Tibial nerve (tissue), 4 donors: ENCODE measurements around the gene ANXA2.
A peak's percentile ranks its signal among the peaks of the same experiment; 100 is the strongest.

Experiments used
- EP300 ChIP-seq, 2 donors: sonication (generic); formaldehyde crosslinking; IDR thresholded peaks; one replicate each; pipeline ENCODE4 v1.6.1; 2017; ENCODE audit warnings: antibody characterized with exemption in 2 of 2, mild to moderate bottlenecking in 1 of 2
- POLR2A ChIP-seq, 2 donors: fragments of 450-650 bp; IDR thresholded peaks; one replicate each; pipeline ENCODE4 v1.6.1; 2017; ENCODE audit warnings: antibody characterized with exemption in 2 of 2, mild to moderate bottlenecking in 2 of 2, moderate library complexity in 2 of 2
- TF ChIP-seq, protein P1 (sequence below), 5 experiments: fragments of 200-600 bp in 3 of 5; fragments of 450-650 bp in 2 of 5; sonication (generic) in 3 of 5; IDR thresholded peaks; one replicate each; pipeline ENCODE4 v1.5.1; 2016 to 2019; ENCODE audit warnings: antibody characterized with exemption in 5 of 5, mild to moderate bottlenecking in 3 of 5, moderate library complexity in 2 of 5

DNA sequence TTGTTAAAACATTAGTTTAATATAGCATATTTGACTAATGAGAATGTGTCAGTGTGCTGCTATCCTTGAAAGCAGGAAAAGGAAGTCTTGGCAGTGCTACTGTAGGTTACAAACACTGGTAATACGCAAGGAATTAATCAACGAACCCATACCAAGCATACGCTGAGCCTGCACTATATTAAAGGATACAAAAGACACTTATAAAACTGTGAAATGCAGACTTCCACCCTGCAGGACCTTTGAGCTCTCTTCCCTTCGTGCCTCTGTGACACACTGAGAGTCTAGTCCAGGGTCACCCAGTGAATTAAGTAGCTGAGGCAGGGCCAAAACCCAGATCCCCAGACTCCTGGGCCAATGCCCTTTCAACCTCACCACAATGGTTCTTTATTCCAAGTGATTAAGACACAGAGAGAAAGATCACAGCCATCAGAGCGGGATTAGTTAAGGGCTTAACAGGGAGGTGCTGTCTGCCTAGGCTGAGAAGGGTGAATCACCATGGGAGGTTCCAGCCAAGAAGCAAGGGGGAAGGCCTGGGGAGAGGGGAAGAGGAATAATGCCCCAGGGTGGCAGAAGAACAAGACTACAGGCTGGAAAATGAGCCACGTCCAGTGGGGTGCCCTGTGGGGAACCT is 6.8 kb downstream of the ANXA2 start:
- TF ChIP-seq, protein P1, sequence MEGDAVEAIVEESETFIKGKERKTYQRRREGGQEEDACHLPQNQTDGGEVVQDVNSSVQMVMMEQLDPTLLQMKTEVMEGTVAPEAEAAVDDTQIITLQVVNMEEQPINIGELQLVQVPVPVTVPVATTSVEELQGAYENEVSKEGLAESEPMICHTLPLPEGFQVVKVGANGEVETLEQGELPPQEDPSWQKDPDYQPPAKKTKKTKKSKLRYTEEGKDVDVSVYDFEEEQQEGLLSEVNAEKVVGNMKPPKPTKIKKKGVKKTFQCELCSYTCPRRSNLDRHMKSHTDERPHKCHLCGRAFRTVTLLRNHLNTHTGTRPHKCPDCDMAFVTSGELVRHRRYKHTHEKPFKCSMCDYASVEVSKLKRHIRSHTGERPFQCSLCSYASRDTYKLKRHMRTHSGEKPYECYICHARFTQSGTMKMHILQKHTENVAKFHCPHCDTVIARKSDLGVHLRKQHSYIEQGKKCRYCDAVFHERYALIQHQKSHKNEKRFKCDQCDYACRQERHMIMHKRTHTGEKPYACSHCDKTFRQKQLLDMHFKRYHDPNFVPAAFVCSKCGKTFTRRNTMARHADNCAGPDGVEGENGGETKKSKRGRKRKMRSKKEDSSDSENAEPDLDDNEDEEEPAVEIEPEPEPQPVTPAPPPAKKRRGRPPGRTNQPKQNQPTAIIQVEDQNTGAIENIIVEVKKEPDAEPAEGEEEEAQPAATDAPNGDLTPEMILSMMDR (IDR thresholded peaks at IDR 0.05), result no peak
- TF ChIP-seq POLR2A (IDR thresholded peaks at IDR 0.05) (no peak), EP300 (IDR thresholded peaks at IDR 0.05) (peak in 1 of 2 donors; percentile 84)
